GM12873 (cell line): ENCODE data around the gene DOLPP1.

ENCODE experiments used
- TF ChIP-seq, protein P1 (sequence below): IDR thresholded peaks from 2 replicates; pipeline ENCODE4 v1.5.1; 2012; ENCODE audit warnings: low read depth, mild to moderate bottlenecking, moderate library complexity, low read length, control low read depth; ENCODE audit not compliant: insufficient read depth; ENCODE audit errors: missing control alignments

DOLPP1 gene

GRCh38 chr9:129135476-129135875, 54.6 kb downstream of the DOLPP1 start:
- TF ChIP-seq, protein P1, sequence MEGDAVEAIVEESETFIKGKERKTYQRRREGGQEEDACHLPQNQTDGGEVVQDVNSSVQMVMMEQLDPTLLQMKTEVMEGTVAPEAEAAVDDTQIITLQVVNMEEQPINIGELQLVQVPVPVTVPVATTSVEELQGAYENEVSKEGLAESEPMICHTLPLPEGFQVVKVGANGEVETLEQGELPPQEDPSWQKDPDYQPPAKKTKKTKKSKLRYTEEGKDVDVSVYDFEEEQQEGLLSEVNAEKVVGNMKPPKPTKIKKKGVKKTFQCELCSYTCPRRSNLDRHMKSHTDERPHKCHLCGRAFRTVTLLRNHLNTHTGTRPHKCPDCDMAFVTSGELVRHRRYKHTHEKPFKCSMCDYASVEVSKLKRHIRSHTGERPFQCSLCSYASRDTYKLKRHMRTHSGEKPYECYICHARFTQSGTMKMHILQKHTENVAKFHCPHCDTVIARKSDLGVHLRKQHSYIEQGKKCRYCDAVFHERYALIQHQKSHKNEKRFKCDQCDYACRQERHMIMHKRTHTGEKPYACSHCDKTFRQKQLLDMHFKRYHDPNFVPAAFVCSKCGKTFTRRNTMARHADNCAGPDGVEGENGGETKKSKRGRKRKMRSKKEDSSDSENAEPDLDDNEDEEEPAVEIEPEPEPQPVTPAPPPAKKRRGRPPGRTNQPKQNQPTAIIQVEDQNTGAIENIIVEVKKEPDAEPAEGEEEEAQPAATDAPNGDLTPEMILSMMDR = no peak

GRCh38 chr9:129136446-129137035, 55.6 kb downstream of the DOLPP1 start:
- TF ChIP-seq, protein P1 = no peak

GRCh38 chr9:129137292-129138143, 56.6 kb downstream of the DOLPP1 start:
- TF ChIP-seq, protein P1 = no peak

- TF ChIP-seq, protein P1 = no peak
These were observed 57.2 kb downstream of the DOLPP1 start for GRCh38 chr9:129138144-129138462.

DNA sequence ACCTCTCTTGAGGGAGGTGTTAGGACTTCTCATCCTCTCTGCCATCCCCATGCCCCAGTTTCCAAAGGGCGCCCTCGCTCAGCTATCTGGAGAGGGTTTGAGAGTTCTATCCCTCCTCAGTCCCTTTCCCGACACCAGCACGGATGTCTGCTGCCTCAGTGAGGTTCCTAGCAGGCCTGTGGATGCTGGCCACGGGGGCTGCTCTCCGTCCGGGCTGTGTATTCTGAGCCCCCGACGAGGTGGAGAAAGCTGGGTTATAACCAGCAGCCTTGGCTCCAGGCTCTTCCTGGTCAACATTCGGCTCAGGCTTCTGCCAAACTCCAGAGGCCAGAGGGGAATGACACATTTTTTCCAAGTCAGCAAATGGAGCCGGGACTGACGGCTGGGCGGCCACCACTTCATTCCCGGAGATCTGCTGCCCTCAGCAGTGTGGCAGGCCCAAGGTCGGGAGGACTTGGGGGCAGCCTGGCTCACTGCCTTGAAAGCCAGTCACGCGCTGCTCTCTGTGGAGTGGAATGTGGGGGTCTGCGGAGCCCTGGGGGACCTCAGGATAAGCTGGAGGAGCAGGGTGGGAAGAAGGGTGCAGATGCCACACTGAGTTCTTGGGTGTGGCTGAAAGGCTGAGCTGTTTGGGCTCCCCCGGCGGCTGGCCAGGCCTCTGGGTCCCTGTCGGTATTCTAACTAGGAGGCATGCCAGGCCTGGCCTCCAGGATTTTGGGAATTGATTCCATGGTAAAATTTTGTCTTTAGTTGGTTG, 57.7 kb downstream of the DOLPP1 start:
- TF ChIP-seq, protein P1 = no peak

- TF ChIP-seq, protein P1 = peak; percentile 83
These were observed 58.5 kb downstream of the DOLPP1 start for GRCh38 chr9:129139233-129139992.
